Calu3 (cell line): Measurements from ENCODE around the gene LGR5. TPM values are rescaled to one million over a fixed set of nuclear protein-coding genes. Genes with fewer than 3 reads are reported as not detected.
A peak's percentile ranks its signal among the peaks of the same experiment; 100 is the strongest.

ENCODE experiments used
- BruUV-seq: library from RNA; stranded (reverse); fragments of 400-500 nt; replicated peaks from 2 replicates; lab custom pipeline; 2021; lab: Mats Ljungman, UMichigan
- CTCF ChIA-PET: fragments of 300-600 bp; sonication (Branson Sonifier 250); formaldehyde crosslinking; loops from one replicate; lab custom pipeline; 2022; ENCODE audit warnings: antibody characterized with exemption; lab: Charles Lee
- DNase-seq: peaks from one replicate; pipeline ENCODE4 v3.0.0; 2022
- H3K27ac Mint-ChIP-seq: one replicate; pipeline ENCODE4 v1.8.0; 2022; ENCODE audit warnings: mixed read lengths; ENCODE audit not compliant: unreplicated experiment
- H3K27me3 Mint-ChIP-seq: one replicate; pipeline ENCODE4 v1.8.0; 2022; ENCODE audit warnings: mixed read lengths; ENCODE audit not compliant: unreplicated experiment
- H3K36me3 Mint-ChIP-seq: one replicate; pipeline ENCODE4 v1.8.0; 2022; ENCODE audit warnings: mild to moderate bottlenecking, moderate library complexity, mixed read lengths; ENCODE audit not compliant: insufficient read depth, unreplicated experiment
- H3K4me1 Mint-ChIP-seq: one replicate; pipeline ENCODE4 v1.8.0; 2022; ENCODE audit warnings: mild to moderate bottlenecking, low read depth, mixed read lengths; ENCODE audit not compliant: unreplicated experiment
- H3K4me3 Mint-ChIP-seq: one replicate; pipeline ENCODE4 v1.8.0; 2022; ENCODE audit warnings: mild to moderate bottlenecking, low read depth, moderate library complexity, mixed read lengths; ENCODE audit not compliant: unreplicated experiment
- H3K9me3 Mint-ChIP-seq: one replicate; pipeline ENCODE4 v1.8.0; 2022; ENCODE audit warnings: low read depth, mixed read lengths; ENCODE audit not compliant: unreplicated experiment
- intact Hi-C: fragments of 100-400 bp; cut with micrococcal nuclease; formaldehyde crosslinking; loops from one replicate; pipeline ENCODE4 v1.10.0; 2022; ENCODE audit not compliant: unreplicated experiment
- total RNA-seq: library from RNA; stranded (reverse); gene quantifications from 2 replicates; pipeline ENCODE4 v1.2.3, GENCODE V29; 2022
- TF ChIP-seq, protein P1 (sequence below): fragments of 200-600 bp; IDR thresholded peaks from one replicate; pipeline ENCODE4 v1.8.0; 2022; ENCODE audit warnings: antibody characterized with exemption; ENCODE audit not compliant: unreplicated experiment

Gene LGR5
- total RNA-seq, 1 experiment from 2014 or later = 0.09 TPM

DNA sequence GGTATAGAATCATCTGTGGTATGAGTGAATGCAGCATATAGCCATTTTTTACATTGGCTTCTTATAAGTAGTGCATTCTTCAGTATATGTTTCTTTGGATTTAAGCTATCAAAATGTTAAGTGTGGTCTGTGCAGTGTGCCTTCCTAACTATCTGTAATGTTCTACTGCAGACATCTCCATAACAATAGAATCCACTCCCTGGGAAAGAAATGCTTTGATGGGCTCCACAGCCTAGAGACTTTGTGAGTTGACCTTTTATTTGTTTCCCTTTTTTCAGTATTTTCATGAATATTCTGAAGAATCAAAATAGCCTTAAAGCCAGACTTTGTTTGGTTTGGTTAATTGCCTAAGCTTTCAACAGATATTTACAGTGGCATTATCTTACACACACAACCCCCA is 116.8 kb downstream of the LGR5 start:
- no peaks in the 10 kb centered on the region for H3K4me1 Mint-ChIP-seq
- H3K4me3 Mint-ChIP-seq = no peak overlapping the region
- no peaks in the 10 kb centered on the region for H3K36me3 Mint-ChIP-seq
- TF ChIP-seq, protein P1, sequence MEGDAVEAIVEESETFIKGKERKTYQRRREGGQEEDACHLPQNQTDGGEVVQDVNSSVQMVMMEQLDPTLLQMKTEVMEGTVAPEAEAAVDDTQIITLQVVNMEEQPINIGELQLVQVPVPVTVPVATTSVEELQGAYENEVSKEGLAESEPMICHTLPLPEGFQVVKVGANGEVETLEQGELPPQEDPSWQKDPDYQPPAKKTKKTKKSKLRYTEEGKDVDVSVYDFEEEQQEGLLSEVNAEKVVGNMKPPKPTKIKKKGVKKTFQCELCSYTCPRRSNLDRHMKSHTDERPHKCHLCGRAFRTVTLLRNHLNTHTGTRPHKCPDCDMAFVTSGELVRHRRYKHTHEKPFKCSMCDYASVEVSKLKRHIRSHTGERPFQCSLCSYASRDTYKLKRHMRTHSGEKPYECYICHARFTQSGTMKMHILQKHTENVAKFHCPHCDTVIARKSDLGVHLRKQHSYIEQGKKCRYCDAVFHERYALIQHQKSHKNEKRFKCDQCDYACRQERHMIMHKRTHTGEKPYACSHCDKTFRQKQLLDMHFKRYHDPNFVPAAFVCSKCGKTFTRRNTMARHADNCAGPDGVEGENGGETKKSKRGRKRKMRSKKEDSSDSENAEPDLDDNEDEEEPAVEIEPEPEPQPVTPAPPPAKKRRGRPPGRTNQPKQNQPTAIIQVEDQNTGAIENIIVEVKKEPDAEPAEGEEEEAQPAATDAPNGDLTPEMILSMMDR = no peak
- no peaks in the 10 kb centered on the region for H3K27me3 Mint-ChIP-seq
- H3K27ac Mint-ChIP-seq = no peak overlapping the region
- H3K9me3 Mint-ChIP-seq = no peaks in the 10 kb centered on the region
- CTCF ChIA-PET = no interaction called here
- intact Hi-C loops = no loop called here
- DNase-seq = no peak
- no TSS peak for BruUV-seq

DNA sequence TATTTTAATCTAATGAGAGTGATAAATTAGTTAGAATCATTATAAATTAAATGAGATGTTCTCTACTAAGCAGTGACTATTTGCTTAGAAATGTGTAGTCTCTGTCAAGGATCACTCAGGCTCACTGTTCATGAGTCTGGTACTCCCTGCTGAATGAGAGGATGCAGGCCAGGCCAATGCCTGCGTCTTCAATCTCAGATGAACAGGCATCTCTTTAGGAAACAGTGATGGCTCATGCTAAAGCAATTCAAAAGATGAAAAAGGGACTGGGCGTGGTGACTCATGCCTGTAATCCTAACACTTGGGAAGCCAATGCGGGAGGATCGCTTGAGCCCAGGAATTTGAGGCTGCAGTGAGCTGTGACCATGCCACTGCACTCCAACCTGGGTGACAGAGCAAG is 117.3 kb downstream of the LGR5 start:
- Mint-ChIP-seq H3K36me3 (no peaks in the 10 kb centered on the region), H3K4me1 (no peaks in the 10 kb centered on the region), H3K27ac (no peak overlapping the region), H3K27me3 (no peaks in the 10 kb centered on the region), H3K9me3 (no peaks in the 10 kb centered on the region), H3K4me3 (no peak overlapping the region)
- TF ChIP-seq, protein P1 = no peak
- peak; percentile 14 for DNase-seq
- intact Hi-C loops = no loop called here
- no TSS peak for BruUV-seq
- CTCF ChIA-PET = no interaction called here

DNA sequence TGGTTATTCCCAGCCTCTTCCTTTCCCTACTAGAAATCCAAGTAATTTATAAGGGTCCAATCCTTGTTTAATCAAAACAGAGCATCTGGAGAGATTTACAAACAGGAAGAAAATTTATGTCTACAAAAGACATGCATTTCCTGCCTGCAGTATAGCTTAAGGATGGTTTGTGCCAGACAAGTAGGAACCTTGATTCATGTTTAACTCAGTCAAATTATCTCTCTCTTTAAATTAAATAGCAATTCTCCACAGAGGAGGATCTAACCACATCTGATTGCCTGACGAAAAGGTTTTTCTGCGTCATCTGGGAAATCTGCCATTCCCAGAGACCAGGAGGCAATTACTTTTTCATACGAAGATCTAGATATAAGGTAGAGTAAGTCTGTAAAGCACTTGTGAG is 118.8 kb downstream of the LGR5 start:
- CTCF ChIA-PET = no interaction called here

DNA sequence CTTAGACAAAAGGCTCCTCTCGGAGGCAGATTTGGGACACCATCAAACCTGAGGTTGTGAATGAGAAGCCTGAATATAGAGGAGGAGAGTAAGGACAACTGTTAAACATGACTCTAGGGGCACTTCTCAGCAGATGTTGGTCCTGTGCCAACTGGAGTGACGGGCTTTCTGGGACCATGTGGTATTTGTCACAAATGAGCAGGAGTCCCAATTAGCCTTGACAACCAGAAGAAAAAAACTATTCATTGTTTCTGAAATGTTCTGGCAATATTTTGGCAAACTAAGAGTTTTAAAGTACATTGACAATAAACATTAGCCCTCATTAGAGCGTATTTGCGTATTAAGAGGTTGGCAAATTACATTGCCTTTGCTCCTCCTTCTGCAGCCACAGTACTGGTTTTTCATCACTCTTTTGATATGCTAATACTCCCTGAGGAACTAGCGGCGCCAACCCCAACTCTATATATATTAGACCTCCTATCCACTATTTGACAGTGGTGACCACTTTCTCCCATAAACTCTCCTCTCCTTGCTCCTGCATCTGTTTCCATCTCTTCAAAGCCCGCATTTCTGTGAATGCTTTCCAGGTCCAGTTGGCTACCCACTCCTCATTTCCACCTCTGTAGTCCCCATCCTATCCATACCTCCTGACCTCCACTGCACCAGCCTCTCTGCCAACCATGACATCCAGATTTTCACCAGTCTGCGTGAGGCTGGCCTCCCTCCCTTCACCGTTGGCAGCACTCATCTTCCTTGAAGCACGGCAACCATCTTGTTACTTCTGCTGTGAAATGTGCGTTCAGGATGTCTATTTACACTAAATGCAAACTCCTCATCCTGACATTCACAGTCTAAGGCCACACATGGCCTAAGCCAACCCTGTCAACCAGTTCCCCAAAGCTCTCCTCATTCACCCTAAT is 123.3 kb downstream of the LGR5 start:
- TF ChIP-seq, protein P1 = no peak
- H3K9me3 Mint-ChIP-seq = peaks cover 2% of the 10 kb centered on the region
- DNase-seq = no peak
- CTCF ChIA-PET = no interaction called here
- no TSS peak for BruUV-seq
- no peak overlapping the region for H3K4me3 Mint-ChIP-seq
- H3K4me1 Mint-ChIP-seq = no peaks in the 10 kb centered on the region
- H3K27ac Mint-ChIP-seq = no peak overlapping the region
- no peaks in the 10 kb centered on the region for H3K27me3 Mint-ChIP-seq
- intact Hi-C loops = no loop called here
- no peaks in the 10 kb centered on the region for H3K36me3 Mint-ChIP-seq

More for the DNA sequence above, 118.8 kb downstream of the LGR5 start:
- DNase-seq = no peak
- Mint-ChIP-seq H3K27me3 (no peaks in the 10 kb centered on the region), H3K4me1 (no peaks in the 10 kb centered on the region), H3K27ac (no peak overlapping the region), H3K4me3 (no peak overlapping the region), H3K9me3 (no peaks in the 10 kb centered on the region), H3K36me3 (no peaks in the 10 kb centered on the region)
- TF ChIP-seq, protein P1 = no peak
- intact Hi-C loops = no loop called here
- BruUV-seq = no TSS peak
